Uterus (tissue), 2 donors: Measurements from ENCODE around the gene CEP85L.

Source experiments
- CTCF ChIP-seq, 4 experiments: fragments of 200-600 bp in 2 of 4; fragments of 450-650 bp in 2 of 4; sonication (generic) in 2 of 4; IDR thresholded peaks; one replicate each; pipeline ENCODE4 v1.5.1; 2016 to 2019; ENCODE audit warnings: antibody characterized with exemption in 4 of 4, mild to moderate bottlenecking in 2 of 4, moderate library complexity in 1 of 4
- POLR2A ChIP-seq, 2 donors: fragments of 450-650 bp; IDR thresholded peaks; one replicate each; pipeline ENCODE4 v1.6.1; 2016; ENCODE audit warnings: antibody characterized with exemption in 2 of 2, mild to moderate bottlenecking in 1 of 2, moderate library complexity in 1 of 2

GRCh38 chr6:118611334-118611733 is 40.1 kb downstream of the CEP85L start:
- TF ChIP-seq CTCF (IDR thresholded peaks at IDR 0.05) (no peak), POLR2A (IDR thresholded peaks at IDR 0.05) (no peak)
